Endothelial cell (in vitro differentiated cells): Measurements from ENCODE around the gene MPO. TPM values are rescaled to one million over a fixed set of nuclear protein-coding genes. Genes with fewer than 3 reads are reported as not detected.

Experiments used
- DNase-seq: peaks from one replicate; pipeline ENCODE4 v3.0.0; 2021; ENCODE audit warnings: low spot score
- H3K27ac Mint-ChIP-seq: one replicate; pipeline ENCODE4 v1.8.0; 2021; ENCODE audit warnings: mixed read lengths, inconsistent platforms; ENCODE audit not compliant: unreplicated experiment
- H3K27me3 Mint-ChIP-seq: one replicate; pipeline ENCODE4 v1.8.0; 2021; ENCODE audit warnings: mild to moderate bottlenecking, moderate library complexity, mixed read lengths, inconsistent platforms; ENCODE audit not compliant: unreplicated experiment
- H3K36me3 Mint-ChIP-seq: one replicate; pipeline ENCODE4 v1.8.0; 2021; ENCODE audit warnings: mild to moderate bottlenecking, low read depth, mixed read lengths, inconsistent platforms; ENCODE audit not compliant: unreplicated experiment
- H3K4me1 Mint-ChIP-seq: one replicate; pipeline ENCODE4 v1.8.0; 2021; ENCODE audit warnings: mild to moderate bottlenecking, mixed read lengths, inconsistent platforms; ENCODE audit not compliant: unreplicated experiment
- H3K4me3 Mint-ChIP-seq: one replicate; pipeline ENCODE4 v1.8.0; 2021; ENCODE audit warnings: mild to moderate bottlenecking, mixed read lengths, inconsistent platforms; ENCODE audit not compliant: unreplicated experiment
- H3K9me3 Mint-ChIP-seq: one replicate; pipeline ENCODE4 v1.8.0; 2021; ENCODE audit warnings: mixed read lengths, inconsistent platforms; ENCODE audit not compliant: unreplicated experiment
- CTCF ChIP-seq: fragments of 200-600 bp; sonication (generic); IDR thresholded peaks from one replicate; pipeline ENCODE4 v1.5.0; 2021; ENCODE audit warnings: antibody characterized with exemption; ENCODE audit not compliant: unreplicated experiment
- total RNA-seq: library from RNA; stranded (reverse); fragmentation: NEBNext Ultra II Directional; extraction: Animal tissue kit (Norgen Biotek cat#: 25700); gene quantifications from one replicate; pipeline ENCODE4 v1.2.1, GENCODE V29; 2021; ENCODE audit not compliant: unreplicated experiment

Gene MPO
- total RNA-seq, 1 donor from 2014 or later = not detected

- Mint-ChIP-seq H3K9me3 (no peaks in the 10 kb centered on the region), H3K4me1 (peaks cover 7% of the 10 kb centered on the region), H3K27me3 (peaks cover 16% of the 10 kb centered on the region), H3K4me3 (peak overlapping the region; percentile 67), H3K27ac (no peak overlapping the region), H3K36me3 (no peaks in the 10 kb centered on the region)
- DNase-seq = peak; percentile 82
- peak; percentile 95 for TF ChIP-seq CTCF
Measured at GRCh38 chr17:58249270-58250133, 31.2 kb downstream of the MPO start.

GRCh38 chr17:58248955-58249269, 31.8 kb downstream of the MPO start:
- H3K36me3 Mint-ChIP-seq = no peaks in the 10 kb centered on the region
- H3K4me1 Mint-ChIP-seq = peaks cover 10% of the 10 kb centered on the region
- H3K9me3 Mint-ChIP-seq = no peaks in the 10 kb centered on the region
- DNase-seq = no peak
- no peak overlapping the region for H3K4me3 Mint-ChIP-seq
- peaks cover 16% of the 10 kb centered on the region for H3K27me3 Mint-ChIP-seq
- TF ChIP-seq CTCF = no peak
- H3K27ac Mint-ChIP-seq = no peak overlapping the region

GRCh38 chr17:58247511-58248363, 33.0 kb downstream of the MPO start:
- peaks cover 13% of the 10 kb centered on the region for H3K4me1 Mint-ChIP-seq
- no peaks in the 10 kb centered on the region for H3K36me3 Mint-ChIP-seq
- no peak for TF ChIP-seq CTCF
- no peak for DNase-seq
- no peak overlapping the region for H3K27ac Mint-ChIP-seq
- H3K4me3 Mint-ChIP-seq = no peak overlapping the region
- no peaks in the 10 kb centered on the region for H3K9me3 Mint-ChIP-seq
- H3K27me3 Mint-ChIP-seq = peaks cover 21% of the 10 kb centered on the region

GRCh38 chr17:58246781-58247180, 34.0 kb downstream of the MPO start:
- no peak overlapping the region for H3K4me3 Mint-ChIP-seq
- no peaks in the 10 kb centered on the region for H3K36me3 Mint-ChIP-seq
- no peaks in the 10 kb centered on the region for H3K9me3 Mint-ChIP-seq
- H3K27ac Mint-ChIP-seq = no peak overlapping the region
- H3K27me3 Mint-ChIP-seq = peaks cover 20% of the 10 kb centered on the region
- no peak for TF ChIP-seq CTCF
- DNase-seq = no peak
- H3K4me1 Mint-ChIP-seq = peaks cover 13% of the 10 kb centered on the region
